Mammary epithelial cell (primary cell): Measurements from ENCODE around the gene ECM1.
A peak's percentile ranks its signal among the peaks of the same experiment; 100 is the strongest.

Experiments used
- CTCF ChIP-seq, 2 donors: IDR thresholded peaks in 1 of 2; conservative IDR thresholded peaks in 1 of 2; 2 replicates each; pipeline ENCODE4 v1.5.1; 2011 to 2012; ENCODE audit warnings: inconsistent platforms in 2 of 2, low read length in 2 of 2, mild to moderate bottlenecking in 2 of 2, control low read depth in 1 of 2, low read depth in 1 of 2; ENCODE audit not compliant: insufficient read depth in 1 of 2; ENCODE audit errors: extremely low read depth in 1 of 2
- EZH2 ChIP-seq: IDR thresholded peaks from 2 replicates; pipeline ENCODE4 v1.6.1; 2012; ENCODE audit warnings: low read length, inconsistent platforms, borderline replicate concordance

- TF ChIP-seq EZH2, result no peak
- TF ChIP-seq CTCF (conservative IDR thresholded peaks at IDR 0.05 in 1 of 2, IDR thresholded peaks at IDR 0.05 in 1 of 2; ENCODE audit: extremely low read depth in 1 of 2, insufficient read depth in 1 of 2, low read depth in 1 of 2, low read length in 2 of 2), result peak; percentile 1 to 52
These were observed 53.5 kb downstream of the ECM1 start for GRCh38 chr1:150561254-150561973.
